H1 (cell line): ENCODE measurements around the gene CREG2. TPM values are rescaled to one million over a fixed set of nuclear protein-coding genes. Genes with fewer than 3 reads are reported as not detected.

Source experiments
- CTCF ChIA-PET: fragments of 300-600 bp; sonication (Branson Sonifier 250); formaldehyde crosslinking; loops from one replicate; lab custom pipeline; 2021; ENCODE audit not compliant: partially characterized antibody; lab: Charles Lee
- POLR2A ChIA-PET: fragments of 300-600 bp; sonication (Branson Sonifier 250); formaldehyde crosslinking; loops from one replicate; lab custom pipeline; 2021; ENCODE audit warnings: inconsistent platforms; ENCODE audit not compliant: partially characterized antibody; lab: Charles Lee
- DNase-seq, 2 experiments: peaks; one replicate each; pipeline versions ENCODE4 v3.0.0 to v3.0.0-alpha.2; 2010 to 2022; ENCODE audit warnings: low spot score in 2 of 2, low read depth in 1 of 2, mixed read lengths in 1 of 2
- FAIRE-seq: peaks from 2 replicates; lab custom pipeline; 2011; peaks lifted over from hg19 to GRCh38; lab: Jason Lieb, UNC
- H2AFZ ChIP-seq: 2 replicates; pipeline ENCODE4 v1.8.1; 2012; ENCODE audit warnings: low read length, inconsistent platforms
- H2AK5ac ChIP-seq: 2 replicates; pipeline ENCODE4 v1.6.1; 2013; ENCODE audit warnings: low read depth, low read length
- H2BK120ac ChIP-seq: replicated peaks from 2 replicates; pipeline ENCODE3; 2013; ENCODE audit warnings: low read depth, low read length, inconsistent platforms
- H2BK12ac ChIP-seq: 2 replicates; pipeline ENCODE4 v1.6.1; 2013; ENCODE audit warnings: low read depth, low read length
- H2BK15ac ChIP-seq: 2 replicates; pipeline ENCODE4 v1.6.1; 2013; ENCODE audit warnings: low read length
- H2BK20ac ChIP-seq: 2 replicates; pipeline ENCODE4 v1.6.1; 2013; ENCODE audit warnings: low read length
- H2BK5ac ChIP-seq: 2 replicates; pipeline ENCODE4 v1.6.1; 2013; ENCODE audit warnings: low read depth, low read length
- H3K14ac ChIP-seq: 2 replicates; pipeline ENCODE4 v1.6.1; 2013; ENCODE audit warnings: inconsistent platforms; ENCODE audit not compliant: insufficient read length
- H3K18ac ChIP-seq: 2 replicates; pipeline ENCODE4 v1.6.1; 2013; ENCODE audit warnings: low read length; ENCODE audit errors: extremely low read depth
- H3K23ac ChIP-seq: 2 replicates; pipeline ENCODE4 v1.6.1; 2013; ENCODE audit warnings: inconsistent platforms; ENCODE audit not compliant: insufficient read length
- H3K23me2 ChIP-seq: 2 replicates; pipeline ENCODE4 v1.6.1; 2013; ENCODE audit warnings: low read depth, low read length
- H3K27ac ChIP-seq: 2 replicates; pipeline ENCODE4 v1.6.1; 2011; ENCODE audit warnings: low read depth, low read length, inconsistent platforms
- H3K27me3 ChIP-seq, 4 experiments: replicated peaks in 1 of 4; 1 replicate in 1 of 4; 2 replicates in 3 of 4; pipeline versions ENCODE4 v1.6.1 to v1.8.1; 2011 to 2013; ENCODE audit warnings: low read length in 3 of 4, mild to moderate bottlenecking in 3 of 4, inconsistent platforms in 2 of 4, mixed read lengths in 2 of 4, moderate library complexity in 1 of 4; ENCODE audit not compliant: control insufficient read depth in 3 of 4, insufficient read depth in 3 of 4; ENCODE audit errors: extremely low read depth in 1 of 4
- H3K36me3 ChIP-seq, 4 experiments: 2 replicates each; pipeline versions ENCODE4 v1.6.1 to v1.8.1; 2011 to 2013; ENCODE audit warnings: mild to moderate bottlenecking in 4 of 4, low read length in 3 of 4, moderate library complexity in 2 of 4, control low read depth in 1 of 4, inconsistent platforms in 1 of 4; ENCODE audit not compliant: insufficient read depth in 4 of 4, control insufficient read depth in 2 of 4
- H3K4ac ChIP-seq: replicated peaks from 2 replicates; pipeline ENCODE3; 2013; ENCODE audit warnings: low read length, low read depth, mixed read lengths, inconsistent platforms; ENCODE audit not compliant: insufficient read length
- H3K4me1 ChIP-seq, 4 experiments: replicated peaks in 1 of 4; 1 replicate in 1 of 4; 2 replicates in 3 of 4; pipeline versions ENCODE4 v1.6.1 to v1.8.1; 2011 to 2013; ENCODE audit warnings: low read length in 3 of 4, inconsistent platforms in 2 of 4, mixed read lengths in 1 of 4; ENCODE audit not compliant: insufficient read depth in 4 of 4, control insufficient read depth in 3 of 4
- H3K4me2 ChIP-seq, 2 experiments: 2 replicates each; pipeline versions ENCODE4 v1.6.1 to v1.8.1; 2011 to 2013; ENCODE audit warnings: low read depth in 2 of 2, low read length in 2 of 2, control low read depth in 1 of 2, inconsistent platforms in 1 of 2, mild to moderate bottlenecking in 1 of 2; ENCODE audit not compliant: insufficient read depth in 1 of 2
- H3K4me3 ChIP-seq, 4 experiments: fragments of 200-600, 300-600 bp in 1 of 4; sonication (generic), shearing (Covaris generic), sonication (Bioruptor Twin) in 1 of 4; 2 replicates each; pipeline versions ENCODE4 v1.5.1 to v1.8.1; 2011 to 2016; ENCODE audit warnings: low read length in 4 of 4, low read depth in 3 of 4, control low read depth in 2 of 4, inconsistent platforms in 2 of 4, mild to moderate bottlenecking in 2 of 4, mixed read lengths in 1 of 4, moderate library complexity in 1 of 4; ENCODE audit not compliant: insufficient read depth in 2 of 4; ENCODE audit errors: extremely low read depth in 1 of 4
- H3K56ac ChIP-seq: replicated peaks from 2 replicates; pipeline ENCODE3; 2013; ENCODE audit warnings: low read depth, mild to moderate bottlenecking, mixed read lengths, low read length, inconsistent platforms; ENCODE audit not compliant: insufficient read length
- H3K79me1 ChIP-seq: 2 replicates; pipeline ENCODE4 v1.6.1; 2013; ENCODE audit warnings: low read depth, low read length, control low read depth
- H3K79me2 ChIP-seq, 2 experiments: 2 replicates each; pipeline versions ENCODE4 v1.6.1 to v1.8.1; 2012 to 2013; ENCODE audit warnings: low read length in 2 of 2, mild to moderate bottlenecking in 2 of 2, inconsistent platforms in 1 of 2; ENCODE audit not compliant: insufficient read depth in 2 of 2, control insufficient read depth in 1 of 2
- H3K9ac ChIP-seq, 4 experiments: replicated peaks in 1 of 4; 1 replicate in 1 of 4; 2 replicates in 3 of 4; pipeline versions ENCODE4 v1.6.1 to v1.8.1; 2011 to 2013; ENCODE audit warnings: low read depth in 3 of 4, low read length in 3 of 4, control low read depth in 2 of 4, mild to moderate bottlenecking in 2 of 4, moderate library complexity in 2 of 4, inconsistent platforms in 1 of 4; ENCODE audit errors: extremely low read depth in 1 of 4
- H3K9me3 ChIP-seq, 2 experiments: 2 replicates each; pipeline versions ENCODE4 v1.6.1 to v1.8.1; 2012 to 2013; ENCODE audit warnings: mild to moderate bottlenecking in 2 of 2, moderate library complexity in 2 of 2, control low read depth in 1 of 2, inconsistent platforms in 1 of 2, low read depth in 1 of 2, low read length in 1 of 2, mixed read lengths in 1 of 2; ENCODE audit not compliant: insufficient read depth in 2 of 2
- H4K20me1 ChIP-seq, 2 experiments: replicated peaks in 1 of 2; 2 replicates each; pipeline versions ENCODE3 to v1.8.1; 2011 to 2013; ENCODE audit warnings: inconsistent platforms in 2 of 2, low read length in 2 of 2, mild to moderate bottlenecking in 1 of 2; ENCODE audit not compliant: insufficient read depth in 2 of 2, control insufficient read depth in 1 of 2
- H4K5ac ChIP-seq: 2 replicates; pipeline ENCODE4 v1.6.1; 2013; ENCODE audit warnings: low read length, low read depth, mixed read lengths, inconsistent platforms; ENCODE audit not compliant: insufficient read length
- H4K8ac ChIP-seq: 2 replicates; pipeline ENCODE4 v1.8.0; 2013; ENCODE audit warnings: mild to moderate bottlenecking, moderate library complexity, low read length, inconsistent platforms; ENCODE audit not compliant: insufficient read depth; ENCODE audit errors: extremely low read depth
- H4K91ac ChIP-seq: replicated peaks from 2 replicates; pipeline ENCODE3; 2013; ENCODE audit warnings: low read length, mixed read lengths, inconsistent platforms; ENCODE audit not compliant: insufficient read length
- BRCA1 ChIP-seq: IDR thresholded peaks from 2 replicates; pipeline ENCODE4 v1.6.1; 2012; ENCODE audit warnings: low read depth, low read length, improper control_type of control experiment
- CREB1 ChIP-seq: IDR thresholded peaks from 2 replicates; pipeline ENCODE4 v1.6.1; 2012; ENCODE audit warnings: inconsistent platforms
- EZH2 ChIP-seq: fragments of 200-600 bp; sonication (generic); IDR thresholded peaks from 2 replicates; pipeline ENCODE4 v1.7.1; 2012; ENCODE audit warnings: low read depth, mild to moderate bottlenecking, moderate library complexity, low read length, inconsistent platforms; ENCODE audit not compliant: severe bottlenecking
- HDAC2 ChIP-seq, 2 experiments: fragments of 300-600 bp in 1 of 2; sonication (generic) in 1 of 2; IDR thresholded peaks; 2 replicates each; pipeline ENCODE4 v1.6.1; 2011 to 2012; ENCODE audit warnings: low read depth in 2 of 2, low read length in 2 of 2, mild to moderate bottlenecking in 2 of 2, moderate library complexity in 2 of 2, borderline replicate concordance in 1 of 2, inconsistent platforms in 1 of 2
- RNF2 ChIP-seq: fragments of 200-900, 300-1000 bp; sonication (generic); IDR thresholded peaks from 2 replicates; pipeline ENCODE4 v1.7.1; 2016; ENCODE audit warnings: borderline replicate concordance, low read depth, mild to moderate bottlenecking, antibody characterized with exemption, low read length; ENCODE audit not compliant: poor library complexity, severe bottlenecking; ENCODE audit errors: missing control alignments
- WGBS, 2 experiments: shearing (Covaris generic) in 1 of 2; methylation state at CpG; one replicate each; pipeline versions ENCODE4 v1.1.6 to v1.1.7; 2013 to 2015; ENCODE audit warnings: low lambda C conversion rate in 2 of 2, mixed read lengths in 2 of 2, inconsistent platforms in 1 of 2, low coverage in 1 of 2, missing lambda C conversion rate in 1 of 2; ENCODE audit not compliant: insufficient replicate concordance in 2 of 2, insufficient coverage in 1 of 2, insufficient read length in 1 of 2; ENCODE audit errors: extremely low coverage in 1 of 2, missing lambda C conversion rate in 1 of 2; 5-methylcytosine and 5-hydroxymethylcytosine counted together
- polyA plus RNA-seq, 7 experiments: library from polyadenylated mRNA; depleted of rRNA in 3 of 7; stranded (reverse) in 5 of 7; unstranded in 2 of 7; fragments of >200 nt in 5 of 7; fragments of 200-250 nt in 2 of 7; gene quantifications; 1 replicate in 5 of 7; 2 replicates in 1 of 7; 4 replicates in 1 of 7; pipeline versions ENCODE4 v1.2.1 to v1.2.3, GENCODE V29; 2011 to 2013; ENCODE audit warnings: missing spikeins in 2 of 7, mixed read lengths in 2 of 7
- total RNA-seq: library from RNA; stranded (reverse); fragmentation: NEBNext Ultra II Directional; extraction: Animal tissue kit (Norgen Biotek cat#: 25700); gene quantifications from 2 replicates; pipeline ENCODE4 v1.2.1, GENCODE V29; 2021
- TF ChIP-seq, protein P1 (sequence below): IDR thresholded peaks from 2 replicates; pipeline ENCODE4 v1.6.1; 2012; ENCODE audit warnings: inconsistent platforms
- TF ChIP-seq, protein P2 (sequence below): IDR thresholded peaks from 2 replicates; pipeline ENCODE4 v1.6.1; 2012; ENCODE audit warnings: inconsistent platforms

Gene CREG2
- total and polyA plus RNA-seq, 2 of the 8 experiments (the other 6 are each of a cell fraction or from before 2014, with no cell fraction given), result 2.0 to 2.2 TPM

DNA sequence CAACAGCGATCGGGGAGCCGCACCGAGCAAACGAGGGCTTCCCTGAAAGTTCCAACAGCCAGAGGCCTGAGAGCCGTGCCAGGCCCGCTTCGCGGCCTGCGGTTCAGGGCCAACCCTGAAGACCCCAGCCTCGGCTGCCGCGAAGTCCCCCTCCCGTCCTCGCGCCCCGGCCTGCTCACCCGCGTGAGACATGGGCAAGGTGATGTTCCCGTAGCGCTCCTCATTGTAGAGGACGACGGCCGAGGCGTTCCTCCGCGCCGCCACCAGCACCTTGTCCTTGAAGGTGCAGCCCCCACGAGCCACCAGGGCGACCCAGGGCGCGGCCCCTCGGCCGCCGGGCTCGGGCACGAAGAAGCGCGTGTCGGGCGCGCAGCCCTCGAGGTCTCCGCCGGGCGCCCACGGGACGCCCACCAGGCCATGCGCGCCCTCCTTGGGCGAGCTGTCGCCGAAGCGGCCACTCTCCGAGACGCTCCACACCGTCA lies 79.3 kb downstream of the CREG2 start:
- peak overlapping the region; percentile 94 for H4K8ac ChIP-seq
- peak overlapping the region; percentile 9 for H3K56ac ChIP-seq
- H3K23ac ChIP-seq, result no peak overlapping the region
- peaks cover 0 to 9% (median 0%) of the 10 kb centered on the region in 4 experiments; a peak in 3 of 7 replicates for H3K27me3 ChIP-seq
- H3K27ac ChIP-seq, result no peak overlapping the region
- H3K23me2 ChIP-seq, result peaks cover 12% of the 10 kb centered on the region; the same call in 1 of the 2 replicates
- peak overlapping the region; percentile 2; the same call in 1 of the 2 replicates for H2AFZ ChIP-seq
- H3K4me2 ChIP-seq, result peak overlapping the region; percentile 81 to 98
- peak overlapping the region; percentile 56 to 80 (median 72) for H3K4me3 ChIP-seq
- H2BK5ac ChIP-seq, result peak overlapping the region; percentile 49; the same call in 1 of the 2 replicates
- peaks cover 18% of the 10 kb centered on the region in 2 experiments for H4K20me1 ChIP-seq
- peaks cover 0 to 49% of the 10 kb centered on the region in 2 experiments; a peak in 2 of 4 replicates for H3K79me2 ChIP-seq
- no peak overlapping the region for H2AK5ac ChIP-seq
- H2BK120ac ChIP-seq, result no peak overlapping the region
- ChIA-PET POLR2A (interaction anchor here (0.9 to 1.0 kb wide), 4 partner anchors 20 to 55 kb away, joined by 3 to 5 read pairs (median 4); partner anchors contain the start of gene CNOT11), CTCF (no interaction called here)
- peaks cover 3 to 14% (median 5%) of the 10 kb centered on the region in 4 experiments for H3K4me1 ChIP-seq
- peak in 1 of 2 experiments; percentile 63 for DNase-seq
- no peak overlapping the region for H2BK20ac ChIP-seq
- no peak for FAIRE-seq
- H3K9ac ChIP-seq, result peak overlapping the region; percentile 41 to 62 (median 60); a peak in 6 of 7 replicates
- H3K18ac ChIP-seq, result peak overlapping the region; percentile 90
- H3K9me3 ChIP-seq, result no peaks in the 10 kb centered on the region
- H3K36me3 ChIP-seq, result peaks cover 0 to 5% (median 0%) of the 10 kb centered on the region in 4 experiments; a peak in 1 of 8 replicates
- no peak overlapping the region for H3K14ac ChIP-seq
- no peak overlapping the region for H2BK12ac ChIP-seq
- 5% methylated on average over 49 of the region's 57 CpGs; no CpG with 5 or more reads in 1 of the 2 experiments for WGBS, 2 experiments
- H3K4ac ChIP-seq, result peak overlapping the region; percentile 88
- H4K5ac ChIP-seq, result no peak overlapping the region
- peak overlapping the region; percentile 90 for H4K91ac ChIP-seq
- peaks cover 4% of the 10 kb centered on the region; the same call in 1 of the 2 replicates for H3K79me1 ChIP-seq
- TF ChIP-seq BRCA1 (no peak), HDAC2 (IDR thresholded peaks at IDR 0.05; ENCODE audit: borderline replicate concordance in 1 of 2, low read depth in 2 of 2, low read length in 2 of 2) (0 out of 4 replicates have a peak, but pooled peaks of 1 of the 2 experiments have one; percentile 64), RNF2 (peak; percentile 30), CREB1 (no peak), EZH2 (peak; percentile 41)
- TF ChIP-seq, protein P1, sequence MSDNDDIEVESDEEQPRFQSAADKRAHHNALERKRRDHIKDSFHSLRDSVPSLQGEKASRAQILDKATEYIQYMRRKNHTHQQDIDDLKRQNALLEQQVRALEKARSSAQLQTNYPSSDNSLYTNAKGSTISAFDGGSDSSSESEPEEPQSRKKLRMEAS, result peak; percentile 88
- TF ChIP-seq, protein P2, sequence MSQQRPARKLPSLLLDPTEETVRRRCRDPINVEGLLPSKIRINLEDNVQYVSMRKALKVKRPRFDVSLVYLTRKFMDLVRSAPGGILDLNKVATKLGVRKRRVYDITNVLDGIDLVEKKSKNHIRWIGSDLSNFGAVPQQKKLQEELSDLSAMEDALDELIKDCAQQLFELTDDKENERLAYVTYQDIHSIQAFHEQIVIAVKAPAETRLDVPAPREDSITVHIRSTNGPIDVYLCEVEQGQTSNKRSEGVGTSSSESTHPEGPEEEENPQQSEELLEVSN, result peak; percentile 87
- no peak overlapping the region for H2BK15ac ChIP-seq
